KOPT-K1 (cell line): ENCODE measurements around the gene TFF3.

ENCODE experiments used
- H3K27ac ChIP-seq: fragments of 200-600 bp; sonication (generic); 2 replicates; pipeline ENCODE4 v1.5.1; 2016; ENCODE audit warnings: antibody characterized with exemption, mild to moderate bottlenecking, low read depth, low read length; ENCODE audit not compliant: poor library complexity, severe bottlenecking
- H3K36me3 ChIP-seq: fragments of 200-600 bp; sonication (generic); 2 replicates; pipeline ENCODE4 v1.5.1; 2017; ENCODE audit warnings: antibody characterized with exemption, mild to moderate bottlenecking, low read length, moderate library complexity; ENCODE audit not compliant: insufficient read depth
- H3K9me3 ChIP-seq: fragments of 200-600 bp; sonication (generic); 2 replicates; pipeline ENCODE4 v1.5.1; 2017; ENCODE audit warnings: antibody characterized with exemption, low read length, mild to moderate bottlenecking; ENCODE audit not compliant: insufficient read depth, poor library complexity, severe bottlenecking

Gene TFF3

GRCh38 chr21:42350927-42351426 lies 35.8 kb upstream of the TFF3 start, which contains the start of gene TFF2:
Gene TFF2 (minus strand): TSS chr21:42350994. CDS start chr21:42350957, 37 bp downstream.
- Histone ChIP-seq H3K36me3 (no peaks in the 10 kb centered on the region), H3K9me3 (no peaks in the 10 kb centered on the region), H3K27ac (no peak within 1 kb of the TSS)

DNA sequence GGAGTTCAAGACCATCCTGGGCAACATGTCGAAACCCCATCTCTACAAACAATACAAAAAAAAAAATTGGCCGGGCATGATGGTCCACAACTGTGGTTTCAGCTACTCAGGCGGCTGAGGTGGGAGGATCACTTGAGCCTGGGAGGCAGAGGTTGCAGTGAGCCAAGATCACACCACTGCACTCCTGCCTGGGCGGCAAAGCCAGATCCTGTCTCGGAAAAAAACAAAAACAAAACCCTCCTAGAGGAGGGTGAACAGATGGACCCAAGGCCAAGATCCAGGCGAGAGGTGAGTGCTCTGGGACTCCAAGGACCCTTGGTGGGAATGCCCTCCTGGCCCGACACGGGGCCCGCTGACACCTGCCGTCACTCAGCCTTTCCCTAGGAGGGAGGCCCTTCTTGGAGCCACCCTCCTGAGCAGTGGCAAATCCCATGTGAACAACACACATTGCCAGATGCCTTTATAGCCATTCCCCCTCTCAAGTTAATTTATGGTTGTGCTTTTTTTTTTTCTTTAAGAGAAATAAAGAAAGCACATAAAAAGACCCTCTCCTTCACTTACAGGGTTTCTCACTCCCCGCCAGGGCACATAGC lies 35.2 kb upstream of the TFF3 start:
- Histone ChIP-seq H3K9me3 (no peaks in the 10 kb centered on the region), H3K27ac (no peak overlapping the region), H3K36me3 (no peaks in the 10 kb centered on the region)

DNA sequence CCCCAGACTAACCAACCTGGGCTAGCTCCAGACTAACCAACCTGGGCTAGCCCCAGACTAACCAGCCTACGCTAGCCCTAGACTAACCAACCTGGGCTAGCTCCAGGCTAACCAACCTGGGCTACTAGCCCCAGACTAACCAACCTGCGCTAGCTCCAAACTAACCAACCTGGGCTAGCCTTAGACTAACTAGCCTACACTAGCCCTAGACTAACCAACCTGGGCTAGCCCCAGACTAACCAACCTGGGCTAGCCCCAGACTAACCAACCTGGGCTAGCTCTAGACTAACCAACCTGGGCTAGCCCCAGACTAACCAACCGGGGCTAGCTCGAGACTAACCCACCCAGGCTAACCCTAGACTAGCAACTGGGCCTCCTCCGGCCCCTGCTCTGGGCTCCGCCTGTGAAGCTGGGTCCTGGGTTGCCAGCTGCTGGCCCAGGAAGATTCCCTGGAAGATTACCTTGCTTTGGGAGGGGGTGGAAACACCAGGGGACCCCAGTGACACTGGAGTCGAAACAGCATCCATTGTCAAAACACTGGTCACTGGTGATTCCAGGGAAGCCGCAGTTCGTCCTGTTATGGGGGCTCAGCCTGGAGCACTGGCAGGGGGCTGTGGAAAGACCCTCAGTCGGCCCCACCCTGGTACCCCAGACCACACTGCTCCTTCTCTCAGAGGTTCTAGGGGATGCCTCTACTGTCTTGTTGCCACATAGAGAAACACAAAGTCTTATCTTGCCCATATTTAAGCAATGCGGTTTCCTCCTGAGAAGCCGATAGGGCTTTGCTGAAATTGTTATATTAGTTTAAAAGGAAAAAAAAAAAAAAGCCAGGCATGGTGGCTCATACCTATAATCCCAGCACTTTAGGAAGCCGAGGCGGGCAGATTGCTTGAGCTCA lies 34.5 kb upstream of the TFF3 start:
- H3K27ac ChIP-seq = no peak overlapping the region
- no peaks in the 10 kb centered on the region for H3K9me3 ChIP-seq
- H3K36me3 ChIP-seq = no peaks in the 10 kb centered on the region

GRCh38 chr21:42348762-42349161 lies 33.6 kb upstream of the TFF3 start:
- H3K27ac ChIP-seq = no peak overlapping the region
- no peaks in the 10 kb centered on the region for H3K9me3 ChIP-seq
- no peaks in the 10 kb centered on the region for H3K36me3 ChIP-seq

DNA sequence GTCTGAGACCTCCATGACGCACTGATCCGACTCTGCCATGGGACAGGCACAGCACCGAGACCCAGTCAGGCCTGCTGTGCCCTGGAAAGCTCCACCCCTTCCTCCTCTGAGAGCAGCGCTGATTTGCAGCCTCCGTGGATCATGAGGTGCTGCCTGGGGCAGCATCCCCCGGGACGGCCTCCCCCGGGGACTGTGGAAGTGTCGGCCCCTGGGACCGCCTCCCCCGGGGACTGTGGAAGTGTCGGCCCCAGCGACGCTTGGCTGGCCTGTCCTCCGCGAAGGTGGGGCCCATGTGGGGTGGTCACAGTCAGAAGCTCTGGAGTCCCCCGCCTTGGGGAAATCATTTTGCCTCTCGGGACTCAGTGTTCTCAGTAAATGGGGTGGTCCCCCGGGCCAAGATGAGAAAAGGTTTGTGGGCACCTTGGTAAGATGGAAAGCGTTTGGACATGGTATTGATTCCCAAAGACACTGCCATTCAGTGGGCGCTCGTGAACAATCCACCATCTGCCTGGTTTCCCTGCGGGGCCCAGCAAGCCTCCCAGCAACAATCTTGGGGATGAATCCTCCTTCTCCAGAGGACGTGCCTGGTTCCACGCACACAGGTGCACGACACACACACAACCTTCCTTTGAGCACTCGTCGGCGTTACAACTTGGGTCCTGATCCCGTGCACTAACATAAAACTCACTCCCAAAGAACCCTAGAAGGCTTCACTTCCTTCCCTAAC lies 32.6 kb upstream of the TFF3 start:
- no peaks in the 10 kb centered on the region for H3K9me3 ChIP-seq
- no peak overlapping the region for H3K27ac ChIP-seq
- H3K36me3 ChIP-seq = no peaks in the 10 kb centered on the region

- Histone ChIP-seq H3K9me3 (no peaks in the 10 kb centered on the region), H3K27ac (no peak overlapping the region), H3K36me3 (no peaks in the 10 kb centered on the region)
Observed at GRCh38 chr21:42346866-42347600, 31.8 kb upstream of the TFF3 start.

- Histone ChIP-seq H3K9me3 (no peaks in the 10 kb centered on the region), H3K27ac (no peak overlapping the region), H3K36me3 (no peaks in the 10 kb centered on the region)
Observed at GRCh38 chr21:42346441-42346840, 31.2 kb upstream of the TFF3 start.

- Histone ChIP-seq H3K9me3 (no peaks in the 10 kb centered on the region), H3K27ac (no peak overlapping the region)
Observed at GRCh38 chr21:42344631-42345030, 29.4 kb upstream of the TFF3 start.

DNA sequence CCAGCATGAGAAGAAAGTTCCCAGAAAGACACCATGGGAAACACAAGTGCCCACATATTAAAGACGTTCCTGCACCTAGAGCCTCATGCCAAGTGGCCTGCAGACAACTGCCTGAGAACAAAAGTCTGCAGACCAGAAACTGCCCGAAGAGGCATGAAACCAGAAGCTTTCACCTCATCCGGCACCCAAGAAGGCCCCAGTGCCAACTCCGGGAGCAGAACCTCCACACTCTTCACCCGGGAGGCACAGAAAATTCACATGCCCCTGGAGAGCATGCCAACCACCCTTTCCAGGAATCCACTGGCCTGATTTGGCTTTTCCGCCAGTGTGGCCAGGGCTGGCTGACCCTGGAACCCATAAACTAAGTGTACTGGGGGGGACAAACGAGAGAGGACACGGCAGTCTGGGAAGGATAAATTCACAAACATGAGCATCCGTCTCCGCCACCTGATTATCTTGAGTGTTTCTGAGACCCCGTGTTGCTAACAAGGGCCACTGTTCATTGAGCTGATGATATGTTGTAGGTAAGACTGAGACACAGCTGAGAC lies 28.8 kb upstream of the TFF3 start:
- no peak overlapping the region for H3K27ac ChIP-seq
- H3K9me3 ChIP-seq = no peaks in the 10 kb centered on the region
- H3K36me3 ChIP-seq = no peaks in the 10 kb centered on the region

More at GRCh38 chr21:42344631-42345030, 29.4 kb upstream of the TFF3 start:
- H3K36me3 ChIP-seq = no peaks in the 10 kb centered on the region

GRCh38 chr21:42343556-42343955 lies 28.3 kb upstream of the TFF3 start:
- Histone ChIP-seq H3K36me3 (no peaks in the 10 kb centered on the region), H3K9me3 (no peaks in the 10 kb centered on the region), H3K27ac (no peak overlapping the region)

DNA sequence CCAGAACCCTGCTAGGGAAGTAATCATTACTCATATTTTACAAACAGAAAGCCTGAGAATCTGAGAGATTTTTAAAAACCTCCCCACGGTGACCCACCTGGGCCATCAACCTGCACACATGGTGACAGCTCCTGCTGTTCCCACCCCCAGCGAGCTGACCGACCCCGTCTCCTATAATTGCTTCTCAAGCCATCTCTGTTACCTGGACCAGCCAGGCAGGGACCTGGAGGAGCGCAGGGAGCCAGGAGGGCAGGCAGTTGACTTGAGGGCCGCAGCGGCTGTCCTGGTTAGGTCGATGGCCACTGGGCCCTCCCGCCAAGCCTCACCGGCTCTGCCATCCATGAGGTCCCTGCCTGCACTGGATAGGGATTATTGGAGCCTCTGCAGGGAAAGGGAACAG lies 27.9 kb upstream of the TFF3 start:
- no peak overlapping the region for H3K27ac ChIP-seq
- H3K9me3 ChIP-seq = no peaks in the 10 kb centered on the region
- H3K36me3 ChIP-seq = no peaks in the 10 kb centered on the region

DNA sequence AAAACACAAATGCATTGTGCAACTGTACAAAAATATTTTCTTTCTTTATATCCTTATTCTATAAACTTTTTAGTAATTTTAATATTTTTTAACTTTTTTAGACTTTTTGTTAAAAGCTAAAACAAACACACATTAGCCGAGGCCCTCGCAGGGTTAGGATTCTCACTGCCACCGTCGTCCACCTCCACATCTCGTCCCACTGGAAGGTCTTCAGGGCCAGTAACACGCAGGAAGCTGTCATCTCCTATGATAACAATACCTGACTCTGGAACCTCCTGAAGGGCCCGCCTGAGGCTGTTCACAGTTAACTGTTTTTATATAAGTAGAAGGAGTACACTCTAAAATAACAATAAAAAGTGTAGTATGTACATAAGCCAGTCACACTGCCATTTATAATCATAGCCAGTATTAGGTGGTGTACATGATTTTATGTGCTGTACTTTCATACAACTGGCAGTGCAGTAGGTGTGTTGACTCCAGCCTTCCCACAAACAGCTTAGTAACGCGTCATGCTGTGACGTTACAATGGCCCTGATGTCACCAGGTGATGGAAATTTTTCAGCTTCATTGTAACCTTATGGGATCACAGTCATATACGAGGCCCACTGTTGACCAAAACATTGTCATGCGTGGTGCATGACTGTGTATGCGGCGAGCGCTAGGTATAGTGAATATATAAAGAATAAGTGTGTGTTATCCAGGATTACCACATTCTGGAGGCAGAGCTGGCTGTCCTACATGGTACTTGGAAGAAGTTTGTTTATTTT lies 26.8 kb upstream of the TFF3 start:
- Histone ChIP-seq H3K9me3 (no peaks in the 10 kb centered on the region), H3K27ac (no peak overlapping the region), H3K36me3 (no peaks in the 10 kb centered on the region)

GRCh38 chr21:42340187-42341050 lies 25.2 kb upstream of the TFF3 start:
- H3K9me3 ChIP-seq = no peaks in the 10 kb centered on the region
- H3K27ac ChIP-seq = no peak overlapping the region

More at GRCh38 chr21:42340187-42341050, 25.2 kb upstream of the TFF3 start:
- H3K36me3 ChIP-seq = no peaks in the 10 kb centered on the region
